OCI-LY1 (cell line): ENCODE data around the gene TSEN54.

ENCODE experiments used
- H2AFZ ChIP-seq: fragments of 200-600 bp; sonication (generic), shearing (Covaris generic); 2 replicates; pipeline ENCODE4 v1.6.0; 2014; ENCODE audit warnings: antibody characterized with exemption, mild to moderate bottlenecking, low read length
- H3F3A ChIP-seq: fragments of 200-600 bp; sonication (generic), shearing (Covaris generic); 2 replicates; pipeline ENCODE4 v1.6.0; 2014; ENCODE audit warnings: mild to moderate bottlenecking, antibody characterized with exemption, low read length, moderate library complexity; ENCODE audit not compliant: insufficient read depth
- H3K27ac ChIP-seq: fragments of 200-600 bp; sonication (generic); 2 replicates; pipeline ENCODE4 v1.5.1; 2014; ENCODE audit warnings: low read length, mixed run types, mild to moderate bottlenecking, low read depth; ENCODE audit not compliant: poor library complexity, severe bottlenecking
- H3K27me3 ChIP-seq: fragments of 200-600 bp; sonication (generic); 2 replicates; pipeline ENCODE4 v1.6.0; 2014; ENCODE audit warnings: antibody characterized with exemption, mild to moderate bottlenecking, low read length, moderate library complexity; ENCODE audit not compliant: insufficient read depth
- H3K36me3 ChIP-seq: fragments of 200-600 bp; sonication (generic); 2 replicates; pipeline ENCODE4 v1.6.1; 2014; ENCODE audit warnings: mild to moderate bottlenecking, antibody characterized with exemption, low read length, moderate library complexity, mixed read lengths; ENCODE audit not compliant: insufficient read depth
- H3K4me1 ChIP-seq: fragments of 200-600 bp; sonication (generic); 2 replicates; pipeline ENCODE4 v1.5.1; 2014; ENCODE audit warnings: mild to moderate bottlenecking, low read length, moderate library complexity; ENCODE audit not compliant: insufficient read depth, severe bottlenecking
- H3K4me2 ChIP-seq: fragments of 200-600 bp; sonication (generic), shearing (Covaris generic); 2 replicates; pipeline ENCODE4 v1.6.1; 2014; ENCODE audit warnings: low read length
- H3K4me3 ChIP-seq: fragments of 200-600 bp; sonication (generic); 2 replicates; pipeline ENCODE4 v1.5.1; 2014; ENCODE audit warnings: low read length, low read depth, mild to moderate bottlenecking, mixed read lengths; ENCODE audit not compliant: poor library complexity, severe bottlenecking
- H3K79me2 ChIP-seq: fragments of 200-600 bp; shearing (Covaris generic); 2 replicates; pipeline ENCODE4 v1.6.1; 2016; ENCODE audit warnings: mixed run types, low read length, mixed read lengths; ENCODE audit not compliant: insufficient read depth
- H3K9ac ChIP-seq: fragments of 200-600 bp; sonication (generic), shearing (Covaris generic); 2 replicates; pipeline ENCODE4 v1.6.1; 2014; ENCODE audit warnings: mild to moderate bottlenecking, low read length, mixed read lengths
- H3K9me2 ChIP-seq: fragments of 200-600 bp; sonication (generic), shearing (Covaris generic); 2 replicates; pipeline ENCODE4 v1.6.1; 2014; ENCODE audit warnings: low read depth, mild to moderate bottlenecking, low read length, mixed read lengths
- H3K9me3 ChIP-seq: fragments of 200-600 bp; shearing (Covaris generic); 2 replicates; pipeline ENCODE4 v1.6.1; 2014; ENCODE audit warnings: low read length, mixed read lengths
- H4K20me1 ChIP-seq: fragments of 200-600 bp; sonication (generic), shearing (Covaris generic); 2 replicates; pipeline ENCODE4 v1.6.0; 2016; ENCODE audit warnings: mild to moderate bottlenecking, low read length; ENCODE audit not compliant: insufficient read depth
- EZH2 ChIP-seq: fragments of 200-600 bp; sonication (generic), shearing (Covaris generic); IDR thresholded peaks from 2 replicates; pipeline ENCODE4 v1.8.0; 2017; ENCODE audit warnings: borderline replicate concordance, mixed run types, mild to moderate bottlenecking, antibody characterized with exemption, low read length, moderate library complexity, mixed read lengths
- TF ChIP-seq, protein P1 (sequence below): fragments of 200-600 bp; sonication (generic), shearing (Covaris generic); IDR thresholded peaks from 2 replicates; pipeline ENCODE4 v1.5.1; 2017; ENCODE audit warnings: mild to moderate bottlenecking, antibody characterized with exemption, low read length, moderate library complexity, mixed read lengths

TSEN54 gene

DNA sequence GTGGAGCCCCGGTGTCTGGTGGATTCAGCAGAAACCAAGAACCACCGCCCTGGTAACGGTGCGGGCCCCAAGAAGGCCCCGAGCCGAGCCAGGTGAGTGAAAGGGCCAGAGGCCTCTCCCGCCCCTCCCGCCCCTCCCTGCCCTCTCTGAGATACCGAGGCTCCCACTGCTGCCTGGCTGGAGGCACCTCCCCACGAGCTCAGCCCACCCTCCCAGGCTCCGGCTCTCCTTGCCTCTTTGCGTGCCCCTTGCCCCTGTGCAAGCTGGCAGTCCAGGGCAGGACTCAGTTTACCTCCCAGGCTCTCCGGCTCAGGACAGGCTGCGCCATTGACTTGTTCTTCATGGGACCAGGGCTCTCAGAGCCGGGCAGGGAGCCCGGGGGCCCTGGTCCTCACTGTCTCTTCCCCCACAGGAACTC is 57.2 kb downstream of the TSEN54 start:
- H3K4me2 ChIP-seq: no peak overlapping the region
- TF ChIP-seq, protein P1, sequence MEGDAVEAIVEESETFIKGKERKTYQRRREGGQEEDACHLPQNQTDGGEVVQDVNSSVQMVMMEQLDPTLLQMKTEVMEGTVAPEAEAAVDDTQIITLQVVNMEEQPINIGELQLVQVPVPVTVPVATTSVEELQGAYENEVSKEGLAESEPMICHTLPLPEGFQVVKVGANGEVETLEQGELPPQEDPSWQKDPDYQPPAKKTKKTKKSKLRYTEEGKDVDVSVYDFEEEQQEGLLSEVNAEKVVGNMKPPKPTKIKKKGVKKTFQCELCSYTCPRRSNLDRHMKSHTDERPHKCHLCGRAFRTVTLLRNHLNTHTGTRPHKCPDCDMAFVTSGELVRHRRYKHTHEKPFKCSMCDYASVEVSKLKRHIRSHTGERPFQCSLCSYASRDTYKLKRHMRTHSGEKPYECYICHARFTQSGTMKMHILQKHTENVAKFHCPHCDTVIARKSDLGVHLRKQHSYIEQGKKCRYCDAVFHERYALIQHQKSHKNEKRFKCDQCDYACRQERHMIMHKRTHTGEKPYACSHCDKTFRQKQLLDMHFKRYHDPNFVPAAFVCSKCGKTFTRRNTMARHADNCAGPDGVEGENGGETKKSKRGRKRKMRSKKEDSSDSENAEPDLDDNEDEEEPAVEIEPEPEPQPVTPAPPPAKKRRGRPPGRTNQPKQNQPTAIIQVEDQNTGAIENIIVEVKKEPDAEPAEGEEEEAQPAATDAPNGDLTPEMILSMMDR: no peak
- no peak for TF ChIP-seq EZH2
- H3K27me3 ChIP-seq: peaks cover 8% of the 10 kb centered on the region; the same call in 1 of the 2 replicates
- no peak overlapping the region for H3K4me3 ChIP-seq
- no peak overlapping the region for H3K27ac ChIP-seq
- no peak overlapping the region for H2AFZ ChIP-seq
- H4K20me1 ChIP-seq: no peaks in the 10 kb centered on the region
- H3K9me2 ChIP-seq: no peaks in the 10 kb centered on the region
- no peaks in the 10 kb centered on the region for H3K36me3 ChIP-seq
- no peaks in the 10 kb centered on the region for H3F3A ChIP-seq
- H3K9me3 ChIP-seq: no peaks in the 10 kb centered on the region
- no peaks in the 10 kb centered on the region for H3K79me2 ChIP-seq
- H3K9ac ChIP-seq: no peak overlapping the region
- peaks cover 13% of the 10 kb centered on the region for H3K4me1 ChIP-seq

DNA sequence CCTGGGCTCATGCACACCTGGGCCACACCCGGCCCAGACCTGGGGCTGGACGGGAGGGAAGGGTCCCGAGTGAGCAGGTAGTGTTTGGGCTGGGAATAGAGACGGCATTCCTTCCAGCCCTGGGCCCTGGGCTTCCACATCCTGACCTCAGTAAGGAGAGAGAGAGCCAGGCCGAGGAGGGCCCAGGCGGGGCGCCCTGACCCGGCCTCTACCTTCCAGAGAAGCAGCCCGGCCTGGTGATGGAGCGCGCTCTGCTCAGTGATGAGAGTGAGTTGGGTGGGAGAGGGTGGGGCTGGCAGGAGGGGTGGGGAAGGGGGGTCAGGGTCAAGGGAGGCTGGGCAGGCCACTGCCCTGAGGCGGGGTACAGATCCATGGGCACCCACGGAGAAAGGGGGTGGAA is 57.7 kb downstream of the TSEN54 start:
- no peak overlapping the region for H3K27ac ChIP-seq
- H3F3A ChIP-seq: no peaks in the 10 kb centered on the region
- no peaks in the 10 kb centered on the region for H3K79me2 ChIP-seq
- no peaks in the 10 kb centered on the region for H3K9me3 ChIP-seq
- H3K4me2 ChIP-seq: no peak overlapping the region
- H3K36me3 ChIP-seq: no peaks in the 10 kb centered on the region
- peaks cover 8% of the 10 kb centered on the region; the same call in 1 of the 2 replicates for H3K27me3 ChIP-seq
- no peak overlapping the region for H2AFZ ChIP-seq
- no peak for TF ChIP-seq EZH2
- TF ChIP-seq, protein P1: no peak
- H3K4me3 ChIP-seq: no peak overlapping the region
- no peaks in the 10 kb centered on the region for H4K20me1 ChIP-seq
- peaks cover 13% of the 10 kb centered on the region for H3K4me1 ChIP-seq
- no peaks in the 10 kb centered on the region for H3K9me2 ChIP-seq
- no peak overlapping the region for H3K9ac ChIP-seq
